Kidney glomerular epithelial cell (primary cell): ENCODE data around the gene MMAA.
"Not testable (repeated sequence)": the region's sequence is repeated elsewhere in the genome, so short reads cannot be mapped to it uniquely, and the experiment has no call there.

Source experiments
- DNase-seq: peaks from one replicate; lab custom pipeline; 2025; lab: John Stamatoyannopoulos, UW

Gene MMAA

GRCh38 chr4:145635117-145635516, 15.9 kb downstream of the MMAA start:
- no peak for DNase-seq

- no peak for DNase-seq
Observed at GRCh38 chr4:145635630-145636029, 16.4 kb downstream of the MMAA start.

- DNase-seq: no peak
Observed at GRCh38 chr4:145639186-145639698, 20.1 kb downstream of the MMAA start.

DNA sequence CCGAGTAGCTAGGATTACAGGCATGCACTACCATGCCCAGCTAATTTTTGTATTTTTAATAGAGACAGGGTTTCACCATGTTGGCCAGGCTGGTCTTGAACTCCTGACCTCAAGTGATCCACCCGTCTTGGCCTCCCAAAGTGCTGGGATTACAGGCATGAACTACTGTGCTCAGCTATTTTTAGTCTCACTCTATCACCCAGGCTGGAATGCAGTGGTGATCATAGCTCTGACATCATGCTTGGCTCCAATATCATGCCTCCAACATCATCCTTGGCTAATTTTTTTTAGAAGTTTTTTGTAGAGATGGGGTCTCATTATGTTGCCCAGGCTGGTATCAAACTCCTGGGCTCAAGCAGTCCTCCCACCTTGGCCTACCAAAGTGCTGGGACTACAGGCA, 21.1 kb downstream of the MMAA start:
- not testable (repeated sequence) for DNase-seq

GRCh38 chr4:145643295-145643694, 24.1 kb downstream of the MMAA start:
- no peak for DNase-seq

GRCh38 chr4:145644699-145645098, 25.5 kb downstream of the MMAA start:
- no peak for DNase-seq

DNA sequence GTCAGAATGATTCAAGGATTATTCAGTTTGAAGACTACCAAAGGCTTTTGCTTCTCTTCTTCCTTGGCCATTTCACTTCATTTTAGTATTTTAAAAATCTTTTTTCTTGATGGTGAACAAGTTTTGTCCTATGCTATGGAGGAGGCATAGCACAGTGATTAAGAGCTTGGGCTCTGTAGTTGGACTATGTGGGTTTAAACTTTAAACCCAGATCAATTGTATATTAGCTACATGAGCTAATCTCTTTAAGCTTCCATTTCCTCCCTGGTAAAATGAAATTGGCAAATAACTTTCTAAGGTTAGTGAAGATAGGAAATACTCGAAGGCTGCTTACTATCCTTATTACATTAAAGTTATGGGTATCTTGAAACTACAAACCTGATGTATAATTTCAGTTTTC, 37.0 kb downstream of the MMAA start:
- DNase-seq: no peak

DNA sequence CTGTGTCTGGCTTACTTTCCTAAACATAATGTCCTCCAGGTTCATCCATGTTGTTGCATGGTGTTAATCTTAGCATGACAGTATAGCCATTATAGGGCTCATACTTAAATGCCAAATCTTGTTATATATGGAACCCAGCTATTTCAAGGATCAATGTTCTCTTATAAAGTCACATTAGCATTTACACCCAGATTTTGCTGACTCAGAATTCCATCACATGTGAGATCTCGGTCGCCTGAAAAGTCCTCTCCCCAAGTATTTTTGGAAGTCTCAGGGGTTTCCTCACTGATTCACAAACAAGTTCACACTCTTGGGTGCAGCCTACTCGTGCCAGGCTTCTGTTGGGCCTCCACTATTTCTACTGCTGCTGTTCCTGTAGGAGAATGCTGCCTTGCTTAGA, 40.9 kb downstream of the MMAA start:
- no peak for DNase-seq

DNA sequence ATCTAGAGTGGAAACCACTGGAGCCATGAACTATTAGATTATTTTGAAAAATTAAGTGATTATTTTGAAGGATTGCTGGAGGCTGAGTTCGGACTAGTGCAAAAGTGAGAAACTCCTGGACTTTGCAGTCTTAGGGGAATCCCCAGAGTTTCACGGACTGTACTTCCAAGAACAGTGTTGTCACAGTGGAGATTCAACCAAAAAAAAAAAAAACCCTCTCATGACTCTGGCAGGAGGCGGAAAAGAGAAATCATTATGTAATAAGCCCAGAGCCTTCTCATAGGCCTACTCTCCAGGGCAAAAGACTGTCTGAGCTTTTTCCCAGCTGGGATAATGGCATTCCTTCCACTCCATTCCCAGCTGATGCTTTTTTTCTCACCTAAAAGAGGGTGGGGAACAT, 44.0 kb downstream of the MMAA start:
- DNase-seq: no peak

GRCh38 chr4:145665773-145666172, 46.6 kb downstream of the MMAA start:
- no peak for DNase-seq

DNA sequence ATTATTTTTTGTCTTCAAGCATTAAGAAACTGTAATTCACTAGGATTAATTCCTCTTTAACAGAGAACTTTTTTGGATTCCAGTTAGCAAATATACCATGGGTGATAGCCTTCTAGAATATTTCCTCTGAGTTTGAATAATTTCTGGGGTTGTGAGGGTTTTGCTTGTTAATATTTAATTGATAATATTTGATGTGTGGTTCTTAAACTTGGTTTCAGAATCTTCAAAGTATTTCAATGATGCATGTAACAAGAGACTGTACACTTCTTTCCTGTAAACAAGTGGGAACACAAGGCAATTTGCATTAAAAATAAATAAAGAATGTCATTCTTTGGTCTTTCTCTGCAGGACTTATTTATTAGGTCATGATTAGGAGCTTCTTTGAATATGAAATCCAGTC, 51.2 kb downstream of the MMAA start:
- no peak for DNase-seq

- DNase-seq: peak; percentile 90
Observed at GRCh38 chr4:145679520-145679919, 60.3 kb downstream of the MMAA start.

DNA sequence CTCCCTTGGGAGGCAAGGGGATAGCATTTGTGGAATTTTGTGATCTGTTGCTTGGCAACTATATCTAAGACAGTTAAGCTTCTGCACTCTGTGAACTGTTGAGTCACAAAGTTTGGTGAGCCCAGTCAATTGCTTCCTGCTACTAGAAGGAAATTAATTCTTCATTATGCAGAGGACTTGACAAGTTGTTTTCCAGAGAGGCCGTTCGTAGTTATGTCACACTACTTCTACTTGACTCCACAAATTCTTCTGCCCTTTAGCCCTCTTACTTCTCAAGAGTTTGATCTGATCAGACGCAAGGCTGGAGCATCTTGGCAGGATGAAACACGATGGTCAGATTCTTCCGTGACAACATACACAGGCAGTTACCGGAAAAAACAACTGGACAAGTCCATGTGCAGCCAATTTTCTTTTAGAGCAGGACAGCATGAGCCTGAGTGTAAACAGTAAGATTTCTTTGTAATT, 60.8 kb downstream of the MMAA start, which contains the start of gene C4orf51:
Gene C4orf51 (plus strand): TSS at position 156 of the 465 bp plus-strand sequence. CDS start 58 bp downstream, at position 214.
- peak; percentile 90 for DNase-seq

DNA sequence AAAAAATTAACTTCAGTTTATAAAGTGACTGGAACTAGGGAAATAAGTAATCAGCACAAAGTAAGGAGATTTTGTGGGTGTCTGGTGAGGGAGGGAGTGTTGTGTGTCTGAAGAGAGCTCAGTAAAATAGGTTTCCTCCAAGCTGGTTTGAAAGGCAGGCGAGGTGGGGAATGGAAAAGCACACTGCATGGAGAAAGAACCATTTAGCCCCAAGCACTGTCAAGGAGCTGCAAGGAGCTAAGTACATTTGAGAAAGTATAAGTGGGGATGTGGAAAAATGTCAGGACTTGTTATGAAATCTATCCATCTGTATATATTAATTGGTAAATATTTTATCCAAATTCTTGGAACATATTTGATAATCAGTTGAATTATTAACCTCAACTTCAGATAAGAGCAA, 61.7 kb downstream of the MMAA start:
- no peak for DNase-seq

DNA sequence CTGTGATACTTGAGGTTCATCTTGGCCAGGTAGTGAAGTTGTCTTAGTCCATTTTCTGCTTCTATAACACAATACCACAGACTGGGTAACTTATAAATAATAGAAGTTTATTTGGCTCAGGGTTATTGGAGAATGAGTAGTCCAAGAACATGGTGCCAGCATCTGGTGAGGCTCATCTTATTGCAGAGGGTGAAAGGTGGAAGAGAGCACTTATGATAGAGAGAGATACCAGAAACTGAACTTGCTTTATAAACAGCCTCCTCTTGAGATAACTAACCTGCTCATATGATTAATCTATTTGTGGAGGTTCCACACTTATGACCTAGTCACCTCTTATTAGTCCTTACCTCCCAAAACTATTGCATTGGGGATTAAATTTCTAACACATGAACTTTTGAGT, 62.3 kb downstream of the MMAA start:
- DNase-seq: no peak

GRCh38 chr4:145681956-145682355, 62.8 kb downstream of the MMAA start:
- DNase-seq: no peak

DNA sequence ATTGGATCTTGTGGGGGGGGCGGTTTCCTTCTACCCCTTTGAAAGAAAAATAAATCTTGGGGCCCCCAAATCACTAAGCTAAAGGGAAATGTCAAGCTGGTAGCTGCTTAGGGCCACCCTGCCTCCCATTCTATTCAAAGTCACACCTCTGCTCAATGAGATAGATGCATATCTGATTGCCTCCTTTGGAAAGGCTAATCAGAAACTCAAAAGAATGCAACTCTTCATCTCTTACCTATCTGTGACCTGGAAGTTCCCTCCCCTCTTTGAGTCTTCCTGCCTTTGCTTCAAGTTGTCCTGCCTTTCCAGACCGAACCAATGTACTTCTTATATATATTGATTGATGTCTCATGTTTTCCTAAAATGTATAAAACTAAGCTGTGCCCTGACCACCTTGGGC, 67.8 kb downstream of the MMAA start:
- DNase-seq: no peak

DNA sequence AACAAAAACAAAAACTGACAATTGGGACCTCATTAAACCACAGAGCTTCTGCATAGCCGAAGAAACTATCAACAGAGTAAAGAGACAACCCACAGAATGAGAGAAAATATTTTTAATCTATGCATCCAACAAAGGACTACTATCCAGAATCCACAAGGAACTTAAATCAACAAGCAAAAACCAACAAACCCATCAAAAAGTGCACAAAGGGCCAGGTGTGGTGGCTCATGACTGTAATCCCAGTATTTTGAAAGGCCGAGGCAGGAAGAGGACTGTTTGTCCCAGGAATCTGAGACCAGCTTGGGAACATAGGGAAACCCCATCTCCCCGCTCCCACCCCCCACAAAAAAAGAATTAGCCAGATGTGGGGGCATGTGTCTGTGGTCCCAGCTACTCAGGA, 71.4 kb downstream of the MMAA start:
- DNase-seq: no peak

DNA sequence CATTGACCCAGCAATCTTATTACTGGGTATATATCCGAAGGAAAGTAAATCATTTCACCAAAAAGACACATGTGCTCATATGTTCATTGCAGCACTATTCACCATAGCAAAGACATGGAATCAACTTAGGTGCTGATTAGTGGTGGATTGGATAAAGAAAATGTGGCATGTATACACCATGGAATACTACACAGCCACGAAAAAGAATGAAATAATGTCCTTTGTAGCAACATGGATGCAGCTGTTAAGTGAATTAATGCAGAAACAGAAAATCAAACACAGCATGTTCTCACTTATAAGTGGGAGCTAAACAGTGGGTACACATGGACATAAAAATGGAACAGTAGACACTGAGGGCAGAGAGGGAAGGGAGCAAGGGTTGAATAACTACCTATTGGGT, 72.2 kb downstream of the MMAA start:
- not testable (repeated sequence) for DNase-seq

GRCh38 chr4:145694929-145695328, 75.7 kb downstream of the MMAA start:
- peak; percentile 11 for DNase-seq

- DNase-seq: no peak
Observed at GRCh38 chr4:145697332-145697731, 78.1 kb downstream of the MMAA start.

DNA sequence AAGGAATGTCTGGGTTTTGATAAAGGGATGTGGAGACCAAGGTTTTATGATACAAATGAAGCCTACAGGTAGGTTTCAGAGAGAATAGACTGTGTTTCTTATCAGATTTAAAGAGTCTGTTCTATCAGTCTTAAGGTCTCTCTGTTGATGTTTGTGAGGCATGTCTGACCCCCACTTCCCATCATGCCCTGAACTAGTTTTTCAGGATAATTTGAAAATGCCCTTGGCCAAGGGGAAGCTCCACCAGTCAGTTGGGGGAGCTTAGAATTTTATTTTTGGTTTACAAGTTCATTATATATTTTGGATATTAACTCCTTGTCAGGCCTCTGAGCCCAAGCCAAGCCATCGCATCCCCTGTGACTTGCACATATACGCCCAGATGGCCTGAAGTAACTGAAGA, 79.3 kb downstream of the MMAA start:
- no peak for DNase-seq

- DNase-seq: no peak
Observed at GRCh38 chr4:145703850-145704497, 84.8 kb downstream of the MMAA start.

DNA sequence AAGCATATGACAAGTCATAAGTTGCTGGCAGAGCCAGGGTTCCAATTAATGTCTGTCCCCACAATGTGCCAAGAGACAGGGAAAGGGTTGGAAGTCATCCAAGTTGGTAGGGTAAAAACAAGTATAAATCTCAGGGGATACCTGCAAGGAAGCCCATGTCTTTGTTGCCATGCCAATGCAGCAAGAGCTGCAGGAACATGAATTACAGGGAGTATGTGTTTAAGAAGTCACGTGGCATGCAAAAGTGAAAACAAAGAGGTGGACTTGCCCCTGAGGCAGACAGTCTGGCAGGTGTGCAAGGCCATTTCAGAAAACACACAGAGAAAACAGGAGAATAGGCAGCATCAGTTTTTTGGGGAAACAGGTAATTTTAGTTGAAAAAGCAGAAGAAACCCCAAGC, 90.2 kb downstream of the MMAA start:
- DNase-seq: no peak
